HFF-Myc (cell line): Measurements from ENCODE around the gene SH2D5.
A peak's percentile ranks its signal among the peaks of the same experiment; 100 is the strongest.

Source experiments
- DNase-seq: peaks from one replicate; pipeline ENCODE4 v3.0.0-alpha.2; 2011; ENCODE audit warnings: low read depth; ENCODE audit errors: extremely low read depth
- H3K4me3 ChIP-seq: replicated peaks from 2 replicates; pipeline ENCODE4 v1.5.1; 2011; ENCODE audit warnings: low read depth, mild to moderate bottlenecking, control low read depth, low read length
- TF ChIP-seq, protein P1 (sequence below): IDR thresholded peaks from 2 replicates; pipeline ENCODE4 v1.5.1; 2012; ENCODE audit warnings: mild to moderate bottlenecking, low read depth, low read length, control low read depth; ENCODE audit errors: missing control alignments

SH2D5 gene

DNA sequence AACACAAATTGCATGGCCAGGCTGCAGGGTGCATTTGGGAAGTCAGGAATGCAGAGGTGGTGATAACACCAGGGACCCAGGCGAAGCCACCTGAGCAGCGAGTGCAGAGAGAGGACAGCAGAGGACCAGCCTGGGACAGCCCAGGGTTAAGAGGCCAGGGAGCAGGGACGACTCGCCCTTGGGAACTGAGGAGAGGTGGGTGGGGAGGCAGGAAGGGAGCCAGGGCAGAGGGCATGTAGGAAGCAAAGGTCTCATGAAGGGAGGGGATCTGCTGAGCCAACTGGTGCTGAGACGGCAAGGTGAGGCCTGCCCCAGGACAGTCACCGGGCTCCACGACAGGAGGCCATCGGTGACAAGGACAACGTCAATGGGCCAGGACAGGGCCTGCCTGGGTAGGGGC, 31.1 kb downstream of the SH2D5 start:
- TF ChIP-seq, protein P1, sequence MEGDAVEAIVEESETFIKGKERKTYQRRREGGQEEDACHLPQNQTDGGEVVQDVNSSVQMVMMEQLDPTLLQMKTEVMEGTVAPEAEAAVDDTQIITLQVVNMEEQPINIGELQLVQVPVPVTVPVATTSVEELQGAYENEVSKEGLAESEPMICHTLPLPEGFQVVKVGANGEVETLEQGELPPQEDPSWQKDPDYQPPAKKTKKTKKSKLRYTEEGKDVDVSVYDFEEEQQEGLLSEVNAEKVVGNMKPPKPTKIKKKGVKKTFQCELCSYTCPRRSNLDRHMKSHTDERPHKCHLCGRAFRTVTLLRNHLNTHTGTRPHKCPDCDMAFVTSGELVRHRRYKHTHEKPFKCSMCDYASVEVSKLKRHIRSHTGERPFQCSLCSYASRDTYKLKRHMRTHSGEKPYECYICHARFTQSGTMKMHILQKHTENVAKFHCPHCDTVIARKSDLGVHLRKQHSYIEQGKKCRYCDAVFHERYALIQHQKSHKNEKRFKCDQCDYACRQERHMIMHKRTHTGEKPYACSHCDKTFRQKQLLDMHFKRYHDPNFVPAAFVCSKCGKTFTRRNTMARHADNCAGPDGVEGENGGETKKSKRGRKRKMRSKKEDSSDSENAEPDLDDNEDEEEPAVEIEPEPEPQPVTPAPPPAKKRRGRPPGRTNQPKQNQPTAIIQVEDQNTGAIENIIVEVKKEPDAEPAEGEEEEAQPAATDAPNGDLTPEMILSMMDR: no peak
- DNase-seq: no peak
- no peak overlapping the region for H3K4me3 ChIP-seq

- TF ChIP-seq, protein P1: no peak
- DNase-seq: no peak
- no peak overlapping the region for H3K4me3 ChIP-seq
These were observed 31.8 kb downstream of the SH2D5 start for GRCh38 chr1:20700636-20701215.

DNA sequence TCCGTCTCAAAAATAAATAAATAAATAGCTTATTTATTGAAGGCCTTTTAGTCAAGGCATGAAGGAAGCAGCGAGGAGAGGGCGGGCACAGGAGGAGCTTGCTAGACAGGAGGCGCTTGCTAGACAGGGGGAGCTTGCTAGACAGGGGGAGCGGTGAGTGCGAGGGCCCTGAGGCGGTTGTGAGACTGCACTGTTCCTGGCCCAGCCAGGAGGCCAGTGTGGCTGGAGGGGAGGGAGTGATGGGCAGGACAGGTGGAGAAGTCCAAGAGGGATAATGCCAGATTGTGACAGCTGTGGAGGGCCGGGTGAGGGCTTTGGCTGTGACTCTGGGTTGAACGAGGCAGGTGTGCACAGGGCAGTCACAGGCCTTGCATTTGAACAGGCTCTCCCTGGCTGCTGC, 32.9 kb downstream of the SH2D5 start:
- no peak overlapping the region for H3K4me3 ChIP-seq
- TF ChIP-seq, protein P1: no peak
- DNase-seq: no peak

- peak; percentile 44 for DNase-seq
- no peak overlapping the region for H3K4me3 ChIP-seq
- TF ChIP-seq, protein P1: no peak
These were observed 34.1 kb downstream of the SH2D5 start for GRCh38 chr1:20698195-20698910.

DNA sequence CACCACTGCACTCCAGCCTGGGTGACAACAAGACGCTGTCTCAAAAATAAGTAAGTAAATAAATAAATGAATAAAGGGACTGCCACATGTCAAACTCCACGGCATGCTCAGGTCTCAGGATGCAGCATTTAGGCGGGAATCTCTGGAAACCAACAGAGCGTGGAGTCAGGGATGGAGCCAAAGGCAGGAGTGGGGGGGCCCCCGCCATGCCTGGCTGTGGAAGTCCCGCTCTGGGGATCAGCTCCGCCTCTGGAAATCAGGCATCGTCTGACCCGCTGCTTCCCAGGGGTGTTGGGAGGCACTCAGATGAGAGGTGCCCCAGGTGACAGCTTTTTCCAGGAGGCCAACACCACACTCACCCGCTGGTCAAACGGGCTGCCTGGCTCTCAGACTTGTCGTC, 34.9 kb downstream of the SH2D5 start:
- no peak for DNase-seq
- TF ChIP-seq, protein P1: no peak
- peak overlapping the region; percentile 47 for H3K4me3 ChIP-seq

DNA sequence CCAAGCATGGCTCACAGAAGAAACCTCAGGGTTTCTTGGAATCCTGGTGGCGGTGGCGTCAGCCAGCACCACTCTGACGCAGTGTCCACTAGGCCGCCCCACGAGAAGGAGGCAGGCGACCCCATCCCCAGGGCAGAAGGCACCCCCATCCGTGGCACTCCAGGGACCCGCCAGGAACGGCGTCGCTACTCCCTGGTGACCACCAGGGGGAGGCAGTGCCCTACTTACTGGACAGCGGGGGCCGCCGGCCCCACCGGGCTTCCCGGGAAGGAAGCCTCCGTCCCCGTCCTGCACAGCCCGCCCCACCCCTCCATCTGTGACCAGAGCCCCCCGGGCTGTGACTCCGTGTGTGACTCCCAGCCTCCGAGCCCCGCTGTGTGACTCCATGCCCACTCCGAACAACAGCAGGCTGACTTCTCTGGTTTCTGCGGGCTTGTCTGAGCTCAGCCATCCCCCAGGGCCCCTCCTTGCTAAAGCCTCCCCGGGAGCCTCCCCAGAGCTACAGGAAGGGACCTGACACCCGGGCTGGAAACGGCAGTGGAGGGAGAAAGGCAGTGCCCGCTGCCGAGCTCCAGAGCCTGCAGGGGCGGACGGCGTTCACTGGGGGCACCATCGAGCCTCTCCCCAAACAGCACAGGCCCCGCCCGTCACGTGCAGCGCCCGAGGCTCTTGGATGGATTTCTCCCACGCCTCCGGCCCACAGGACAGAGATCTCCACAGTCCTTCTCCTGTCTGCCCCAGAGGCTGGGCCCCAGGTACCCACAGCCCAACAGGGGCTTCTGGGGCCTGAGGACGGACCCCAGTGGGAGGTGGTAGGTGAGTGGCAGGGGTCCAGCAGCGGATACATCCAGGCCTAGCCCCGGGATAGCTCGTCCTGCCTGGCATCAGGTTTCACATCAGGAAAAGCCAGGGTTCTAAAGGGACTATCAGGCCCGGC, 35.8 kb downstream of the SH2D5 start:
- H3K4me3 ChIP-seq: peak overlapping the region; percentile 47
- DNase-seq: peak; percentile 85
- TF ChIP-seq, protein P1: peak; percentile 74
